SU-DHL-6 (cell line): ENCODE data around the gene YIPF2.

Experiments
- H2AFZ ChIP-seq: fragments of 200-600 bp; sonication (generic); 2 replicates; pipeline ENCODE4 v1.6.1; 2014; ENCODE audit warnings: low read depth, mild to moderate bottlenecking, moderate library complexity, mixed read lengths, antibody characterized with exemption, low read length; ENCODE audit not compliant: severe bottlenecking
- H3F3A ChIP-seq: fragments of 200-600 bp; shearing (Covaris generic); 2 replicates; pipeline ENCODE4 v1.6.0; 2016; ENCODE audit warnings: antibody characterized with exemption, mild to moderate bottlenecking; ENCODE audit not compliant: insufficient read depth
- H3K27ac ChIP-seq: fragments of 200-600 bp; sonication (generic); 2 replicates; pipeline ENCODE4 v1.5.1; 2016; ENCODE audit warnings: low read depth, mild to moderate bottlenecking, low read length, moderate library complexity, mixed read lengths
- H3K27me3 ChIP-seq: fragments of 200-600 bp; sonication (generic), shearing (Covaris generic); 2 replicates; pipeline ENCODE4 v1.6.0; 2014; ENCODE audit warnings: mild to moderate bottlenecking, low read length
- H3K36me3 ChIP-seq: fragments of 200-600 bp; sonication (generic); 2 replicates; pipeline ENCODE4 v1.6.1; 2014; ENCODE audit warnings: mild to moderate bottlenecking, low read length, mixed read lengths
- H3K4me2 ChIP-seq: fragments of 300-600, 200-600 bp; shearing (Covaris generic), sonication (generic); 2 replicates; pipeline ENCODE4 v1.6.0; 2014; ENCODE audit warnings: low read length, low read depth, mild to moderate bottlenecking; ENCODE audit not compliant: poor library complexity, severe bottlenecking
- H3K4me3 ChIP-seq: fragments of 200-600 bp; sonication (generic); 2 replicates; pipeline ENCODE4 v1.5.1; 2014; ENCODE audit warnings: antibody characterized with exemption, low read length, mild to moderate bottlenecking, mixed read lengths; ENCODE audit not compliant: insufficient read depth, poor library complexity, severe bottlenecking
- H3K79me2 ChIP-seq: fragments of 200-600 bp; sonication (generic); 2 replicates; pipeline ENCODE4 v1.6.1; 2014; ENCODE audit warnings: mild to moderate bottlenecking, low read length, moderate library complexity; ENCODE audit not compliant: insufficient read depth
- H3K9ac ChIP-seq: fragments of 200-600 bp; sonication (generic); 2 replicates; pipeline ENCODE4 v1.7.0; 2014; ENCODE audit warnings: mild to moderate bottlenecking, low read length
- H3K9me2 ChIP-seq: fragments of 200-600 bp; sonication (generic); replicated peaks from 2 replicates; pipeline ENCODE4 v1.6.1; 2014; ENCODE audit warnings: low read length; ENCODE audit not compliant: insufficient read depth
- H3K9me3 ChIP-seq: fragments of 200-600 bp; sonication (generic); 2 replicates; pipeline ENCODE4 v1.6.1; 2014; ENCODE audit warnings: low read length, mixed read lengths; ENCODE audit not compliant: insufficient read depth
- H4K20me1 ChIP-seq: fragments of 200-600 bp; sonication (generic); 2 replicates; pipeline ENCODE4 v1.6.1; 2014; ENCODE audit warnings: low read depth, mild to moderate bottlenecking, antibody characterized with exemption, low read length, moderate library complexity, mixed read lengths
- EZH2phosphoT487 ChIP-seq: fragments of 200-600 bp; sonication (generic), shearing (Covaris generic); conservative IDR thresholded peaks from 2 replicates; pipeline ENCODE4 v1.6.1; 2018; ENCODE audit warnings: mild to moderate bottlenecking, antibody characterized with exemption, low read length, moderate library complexity, mixed read lengths
- TF ChIP-seq, protein P1 (sequence below): fragments of 200-600 bp; sonication (generic); IDR thresholded peaks from one replicate; pipeline ENCODE4 v1.5.1; 2017; ENCODE audit warnings: antibody characterized with exemption, mild to moderate bottlenecking, low read length, moderate library complexity; ENCODE audit not compliant: insufficient read depth, poor library complexity, severe bottlenecking

YIPF2 gene

DNA sequence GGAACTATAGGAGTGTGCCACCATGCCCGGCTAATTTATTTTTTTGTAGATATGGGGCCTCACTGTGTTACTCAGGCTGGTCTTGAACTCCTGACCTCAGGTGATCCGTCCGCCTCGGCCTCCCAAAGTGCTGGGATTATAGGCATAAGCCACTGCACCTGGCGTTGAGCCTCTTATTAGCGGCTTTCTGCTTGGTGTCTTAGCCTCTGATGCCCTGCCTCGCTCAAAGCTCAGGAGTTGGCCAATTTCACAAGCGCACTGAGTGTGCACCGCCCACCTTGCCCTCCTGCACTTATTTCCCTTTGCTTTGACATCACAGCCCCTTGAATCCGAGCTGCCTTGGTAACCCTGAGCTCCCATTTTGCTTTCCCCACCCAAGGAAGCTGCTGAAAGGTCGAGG, 10.1 kb downstream of the YIPF2 start:
- H3K4me3 ChIP-seq = no peak overlapping the region
- H3K9me2 ChIP-seq = no peaks in the 10 kb centered on the region
- H3K9ac ChIP-seq = no peak overlapping the region
- TF ChIP-seq, protein P1, sequence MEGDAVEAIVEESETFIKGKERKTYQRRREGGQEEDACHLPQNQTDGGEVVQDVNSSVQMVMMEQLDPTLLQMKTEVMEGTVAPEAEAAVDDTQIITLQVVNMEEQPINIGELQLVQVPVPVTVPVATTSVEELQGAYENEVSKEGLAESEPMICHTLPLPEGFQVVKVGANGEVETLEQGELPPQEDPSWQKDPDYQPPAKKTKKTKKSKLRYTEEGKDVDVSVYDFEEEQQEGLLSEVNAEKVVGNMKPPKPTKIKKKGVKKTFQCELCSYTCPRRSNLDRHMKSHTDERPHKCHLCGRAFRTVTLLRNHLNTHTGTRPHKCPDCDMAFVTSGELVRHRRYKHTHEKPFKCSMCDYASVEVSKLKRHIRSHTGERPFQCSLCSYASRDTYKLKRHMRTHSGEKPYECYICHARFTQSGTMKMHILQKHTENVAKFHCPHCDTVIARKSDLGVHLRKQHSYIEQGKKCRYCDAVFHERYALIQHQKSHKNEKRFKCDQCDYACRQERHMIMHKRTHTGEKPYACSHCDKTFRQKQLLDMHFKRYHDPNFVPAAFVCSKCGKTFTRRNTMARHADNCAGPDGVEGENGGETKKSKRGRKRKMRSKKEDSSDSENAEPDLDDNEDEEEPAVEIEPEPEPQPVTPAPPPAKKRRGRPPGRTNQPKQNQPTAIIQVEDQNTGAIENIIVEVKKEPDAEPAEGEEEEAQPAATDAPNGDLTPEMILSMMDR = no peak
- no peak for TF ChIP-seq EZH2phosphoT487
- no peak overlapping the region for H3K4me2 ChIP-seq
- H4K20me1 ChIP-seq = no peaks in the 10 kb centered on the region
- H3F3A ChIP-seq = 0 out of 2 replicates have a peak, but pooled peaks cover 4% of the 10 kb centered on the region
- H2AFZ ChIP-seq = no peak overlapping the region
- H3K27me3 ChIP-seq = no peaks in the 10 kb centered on the region
- no peaks in the 10 kb centered on the region for H3K36me3 ChIP-seq
- no peak overlapping the region for H3K27ac ChIP-seq
- no peaks in the 10 kb centered on the region for H3K9me3 ChIP-seq
- H3K79me2 ChIP-seq = no peaks in the 10 kb centered on the region

DNA sequence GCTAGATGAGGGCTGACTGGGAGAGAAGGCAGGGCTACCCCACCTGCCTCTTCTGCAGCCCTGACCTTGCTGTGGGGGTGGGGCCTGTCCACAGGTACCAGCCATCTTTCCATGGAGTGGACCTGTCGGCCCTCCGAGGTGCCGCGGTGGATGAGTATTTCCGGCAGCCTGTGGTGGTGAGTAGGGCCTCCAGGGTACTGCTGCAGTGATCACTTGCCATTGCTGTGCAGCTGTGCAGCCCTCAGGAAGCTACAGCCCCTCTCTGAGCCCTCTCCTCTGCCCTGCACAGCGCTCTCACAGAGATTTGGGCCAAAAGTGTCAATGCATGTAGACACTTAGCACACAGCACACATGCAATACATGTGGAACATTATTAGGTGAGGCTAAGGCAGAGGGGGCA, 11.8 kb downstream of the YIPF2 start:
- no peak overlapping the region for H3K4me3 ChIP-seq
- no peaks in the 10 kb centered on the region for H3K9me2 ChIP-seq
- H4K20me1 ChIP-seq = no peaks in the 10 kb centered on the region
- H3K27ac ChIP-seq = no peak overlapping the region
- no peaks in the 10 kb centered on the region for H3K27me3 ChIP-seq
- no peaks in the 10 kb centered on the region for H3K79me2 ChIP-seq
- H3K9me3 ChIP-seq = no peaks in the 10 kb centered on the region
- 0 out of 2 replicates have a peak, but pooled peaks cover 4% of the 10 kb centered on the region for H3F3A ChIP-seq
- H3K36me3 ChIP-seq = no peaks in the 10 kb centered on the region
- H3K4me2 ChIP-seq = no peak overlapping the region
- TF ChIP-seq, protein P1 = no peak
- no peak for TF ChIP-seq EZH2phosphoT487
- no peak overlapping the region for H3K9ac ChIP-seq
- H2AFZ ChIP-seq = no peak overlapping the region

- TF ChIP-seq, protein P1 = no peak
- no peak for TF ChIP-seq EZH2phosphoT487
- Histone ChIP-seq H3K4me2 (no peak overlapping the region), H3K79me2 (no peaks in the 10 kb centered on the region), H3K36me3 (no peaks in the 10 kb centered on the region), H3K9ac (no peak overlapping the region), H3F3A (0 out of 2 replicates have a peak, but pooled peaks cover 4% of the 10 kb centered on the region), H3K27me3 (no peaks in the 10 kb centered on the region), H3K9me2 (no peaks in the 10 kb centered on the region), H3K9me3 (no peaks in the 10 kb centered on the region), H4K20me1 (no peaks in the 10 kb centered on the region), H3K27ac (no peak overlapping the region), H2AFZ (no peak overlapping the region), H3K4me3 (no peak overlapping the region)
Observed at GRCh38 chr19:10915130-10916091, 13.0 kb downstream of the YIPF2 start.
